GM12865 (cell line): ENCODE results near the gene KCNB1.

Experiments used
- DNase-seq: peaks from one replicate; pipeline ENCODE4 v3.0.0; 2010; ENCODE audit warnings: low read depth
- H3K4me3 ChIP-seq: 2 replicates; pipeline ENCODE4 v1.5.1; 2011; ENCODE audit warnings: mild to moderate bottlenecking, low read depth, low read length, control low read depth
- CTCF ChIP-seq: IDR thresholded peaks from 2 replicates; pipeline ENCODE4 v1.5.1; 2011; ENCODE audit warnings: low read length, control low read depth, low read depth, inconsistent platforms; ENCODE audit not compliant: insufficient read depth; ENCODE audit errors: missing control alignments

Gene KCNB1

GRCh38 chr20:49403911-49404310 lies 78.6 kb downstream of the KCNB1 start:
- DNase-seq, result no peak
- TF ChIP-seq CTCF, result no peak
- H3K4me3 ChIP-seq, result no peak overlapping the region

GRCh38 chr20:49403012-49403411 lies 79.5 kb downstream of the KCNB1 start:
- no peak overlapping the region for H3K4me3 ChIP-seq
- no peak for DNase-seq
- TF ChIP-seq CTCF, result no peak

GRCh38 chr20:49400904-49401303 lies 81.6 kb downstream of the KCNB1 start:
- no peak overlapping the region for H3K4me3 ChIP-seq
- no peak for DNase-seq
- no peak for TF ChIP-seq CTCF

- no peak for DNase-seq
- no peak overlapping the region for H3K4me3 ChIP-seq
- no peak for TF ChIP-seq CTCF
These were observed 82.1 kb downstream of the KCNB1 start for GRCh38 chr20:49400410-49400809.

- no peak for TF ChIP-seq CTCF
- no peak for DNase-seq
These were observed 83.1 kb downstream of the KCNB1 start for GRCh38 chr20:49399329-49399728.

GRCh38 chr20:49398401-49399144 lies 83.9 kb downstream of the KCNB1 start:
- H3K4me3 ChIP-seq, result no peak overlapping the region
- TF ChIP-seq CTCF, result no peak
- DNase-seq, result no peak

More at GRCh38 chr20:49399329-49399728, 83.1 kb downstream of the KCNB1 start:
- no peak overlapping the region for H3K4me3 ChIP-seq

GRCh38 chr20:49397525-49397924 lies 84.9 kb downstream of the KCNB1 start:
- no peak overlapping the region for H3K4me3 ChIP-seq
- DNase-seq, result no peak
- TF ChIP-seq CTCF, result no peak
